ENCODE results near the gene CFL2. TPM values are rescaled to one million over a fixed set of nuclear protein-coding genes. Genes with fewer than 3 reads are reported as not detected.
A peak's percentile ranks its signal among the peaks of the same experiment; 100 is the strongest.

Gene CFL2
- total and polyA plus RNA-seq, 2 of the 13 experiments (the other 11 are each of a cell fraction or from before 2014, with no cell fraction given) = 114 to 158 TPM

GRCh38 chr14:34714320-34715126 lies at the start of gene CFL2 (continued):
- TF ChIP-seq AKNA (CRISPR knock-in tag; IDR thresholded peaks at IDR 0.05; ENCODE audit: borderline replicate concordance) (0 out of 2 replicates have a peak, but pooled peaks have one; percentile 49), ATF7-NPFF (CRISPR knock-in tag; IDR thresholded peaks at IDR 0.05; ENCODE audit: low read depth) (peak; percentile 95; the same call in 1 of the 2 replicates), NCOR1 (IDR thresholded peaks at IDR 0.05; ENCODE audit: borderline replicate concordance, low read length) (no peak; the same call in 1 of the 2 replicates), ZNF660 (CRISPR knock-in tag; IDR thresholded peaks at IDR 0.05; ENCODE audit: borderline replicate concordance, low read depth) (no peak), RXRA (CRISPR knock-in tag; IDR thresholded peaks at IDR 0.05) (peak; percentile 94), MTA3 (CRISPR knock-in tag; IDR thresholded peaks at IDR 0.05) (peak; percentile 88), EHMT2 (IDR thresholded peaks at IDR 0.05; ENCODE audit: borderline replicate concordance, low read depth, low read length) (no peak), KDM2A (CRISPR knock-in tag; IDR thresholded peaks at IDR 0.05; ENCODE audit: borderline replicate concordance, low read depth) (peak; percentile 97), SOX13 (IDR thresholded peaks at IDR 0.05) (peak; percentile 51), SOX13 (CRISPR knock-in tag; conservative IDR thresholded peaks at IDR 0.05 in 1 of 2, IDR thresholded peaks at IDR 0.05 in 1 of 2) (peak in 1 of 2 experiments; percentile 53; a peak in 2 of 4 replicates), HOXD1 (CRISPR knock-in tag; IDR thresholded peaks at IDR 0.05) (0 out of 2 replicates have a peak, but pooled peaks have one; percentile 71), U2AF1 (optimal IDR thresholded peaks at IDR 0.05; ENCODE audit: low read depth, low read length) (peak; percentile 78), ZNF652 (CRISPR knock-in tag; IDR thresholded peaks at IDR 0.05; ENCODE audit: borderline replicate concordance, low read depth) (no peak), HNF4A (CRISPR knock-in tag; IDR thresholded peaks at IDR 0.05) (peak; percentile 49), HHEX (CRISPR knock-in tag; IDR thresholded peaks at IDR 0.05) (no peak; the same call in 1 of the 2 replicates), RXRB (CRISPR knock-in tag; IDR thresholded peaks at IDR 0.05; ENCODE audit: borderline replicate concordance) (peak; percentile 88), NFE2L2 (IDR thresholded peaks at IDR 0.05; ENCODE audit: low read length) (no peak), DNMT3B (CRISPR knock-in tag; conservative IDR thresholded peaks at IDR 0.05) (no peak)
- TF ChIP-seq, protein P1, sequence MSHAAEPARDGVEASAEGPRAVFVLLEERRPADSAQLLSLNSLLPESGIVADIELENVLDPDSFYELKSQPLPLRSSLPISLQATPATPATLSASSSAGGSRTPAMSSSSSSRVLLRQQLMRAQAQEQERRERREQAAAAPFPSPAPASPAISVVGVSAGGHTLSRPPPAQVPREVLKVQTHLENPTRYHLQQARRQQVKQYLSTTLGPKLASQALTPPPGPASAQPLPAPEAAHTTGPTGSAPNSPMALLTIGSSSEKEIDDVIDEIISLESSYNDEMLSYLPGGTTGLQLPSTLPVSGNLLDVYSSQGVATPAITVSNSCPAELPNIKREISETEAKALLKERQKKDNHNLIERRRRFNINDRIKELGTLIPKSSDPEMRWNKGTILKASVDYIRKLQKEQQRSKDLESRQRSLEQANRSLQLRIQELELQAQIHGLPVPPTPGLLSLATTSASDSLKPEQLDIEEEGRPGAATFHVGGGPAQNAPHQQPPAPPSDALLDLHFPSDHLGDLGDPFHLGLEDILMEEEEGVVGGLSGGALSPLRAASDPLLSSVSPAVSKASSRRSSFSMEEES (CRISPR knock-in tag; IDR thresholded peaks at IDR 0.05) = peak; percentile 81
- TF ChIP-seq, protein P2, sequence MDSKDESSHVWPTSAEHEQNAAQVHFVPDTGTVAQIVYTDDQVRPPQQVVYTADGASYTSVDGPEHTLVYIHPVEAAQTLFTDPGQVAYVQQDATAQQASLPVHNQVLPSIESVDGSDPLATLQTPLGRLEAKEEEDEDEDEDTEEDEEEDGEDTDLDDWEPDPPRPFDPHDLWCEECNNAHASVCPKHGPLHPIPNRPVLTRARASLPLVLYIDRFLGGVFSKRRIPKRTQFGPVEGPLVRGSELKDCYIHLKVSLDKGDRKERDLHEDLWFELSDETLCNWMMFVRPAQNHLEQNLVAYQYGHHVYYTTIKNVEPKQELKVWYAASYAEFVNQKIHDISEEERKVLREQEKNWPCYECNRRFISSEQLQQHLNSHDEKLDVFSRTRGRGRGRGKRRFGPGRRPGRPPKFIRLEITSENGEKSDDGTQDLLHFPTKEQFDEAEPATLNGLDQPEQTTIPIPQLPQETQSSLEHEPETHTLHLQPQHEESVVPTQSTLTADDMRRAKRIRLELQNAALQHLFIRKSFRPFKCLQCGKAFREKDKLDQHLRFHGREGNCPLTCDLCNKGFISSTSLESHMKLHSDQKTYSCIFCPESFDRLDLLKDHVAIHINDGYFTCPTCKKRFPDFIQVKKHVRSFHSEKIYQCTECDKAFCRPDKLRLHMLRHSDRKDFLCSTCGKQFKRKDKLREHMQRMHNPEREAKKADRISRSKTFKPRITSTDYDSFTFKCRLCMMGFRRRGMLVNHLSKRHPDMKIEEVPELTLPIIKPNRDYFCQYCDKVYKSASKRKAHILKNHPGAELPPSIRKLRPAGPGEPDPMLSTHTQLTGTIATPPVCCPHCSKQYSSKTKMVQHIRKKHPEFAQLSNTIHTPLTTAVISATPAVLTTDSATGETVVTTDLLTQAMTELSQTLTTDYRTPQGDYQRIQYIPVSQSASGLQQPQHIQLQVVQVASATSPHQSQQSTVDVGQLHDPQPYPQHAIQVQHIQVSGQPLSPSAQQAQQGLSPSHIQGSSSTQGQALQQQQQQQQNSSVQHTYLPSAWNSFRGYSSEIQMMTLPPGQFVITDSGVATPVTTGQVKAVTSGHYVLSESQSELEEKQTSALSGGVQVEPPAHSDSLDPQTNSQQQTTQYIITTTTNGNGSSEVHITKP (CRISPR knock-in tag; IDR thresholded peaks at IDR 0.05; ENCODE audit: low read depth) = peak; percentile 76; the same call in 1 of the 2 replicates

Data from HepG2 (cell line).